Measurements from ENCODE around the gene VSNL1.

The VSNL1 gene

DNA sequence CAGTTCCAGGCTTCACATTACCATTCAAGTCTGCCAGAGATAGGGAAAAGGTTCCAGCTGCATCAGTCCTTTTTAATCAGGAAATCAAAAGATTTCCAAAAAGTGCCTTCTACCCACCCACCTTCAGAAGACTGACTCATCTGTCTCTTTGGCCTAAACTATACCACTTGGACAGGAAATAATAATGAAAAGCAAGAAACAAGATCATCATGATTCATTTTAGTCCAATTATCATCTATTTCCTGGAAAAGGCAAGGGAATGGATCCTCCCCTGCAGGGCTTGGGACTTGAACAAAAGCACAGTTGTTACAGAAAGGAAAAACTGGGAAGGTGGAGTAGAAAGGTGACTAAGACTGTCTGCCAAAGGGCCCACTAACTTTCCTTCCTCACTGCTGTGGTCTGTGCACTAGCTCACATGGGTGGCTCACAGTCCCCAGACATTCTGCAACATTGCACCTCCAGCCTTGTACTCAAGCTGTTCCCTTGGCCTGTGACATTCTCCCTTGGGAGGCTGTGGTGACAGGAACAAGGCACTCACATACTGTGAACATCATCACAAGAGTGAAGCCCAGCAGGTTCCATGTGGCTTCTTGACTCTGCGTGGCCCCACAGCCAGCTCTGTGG lies 75.3 kb downstream of the VSNL1 start:
- DNase-seq = no peak

GRCh38 chr2:17616405-17616804 lies 75.9 kb downstream of the VSNL1 start:
- no peak for DNase-seq

DNA sequence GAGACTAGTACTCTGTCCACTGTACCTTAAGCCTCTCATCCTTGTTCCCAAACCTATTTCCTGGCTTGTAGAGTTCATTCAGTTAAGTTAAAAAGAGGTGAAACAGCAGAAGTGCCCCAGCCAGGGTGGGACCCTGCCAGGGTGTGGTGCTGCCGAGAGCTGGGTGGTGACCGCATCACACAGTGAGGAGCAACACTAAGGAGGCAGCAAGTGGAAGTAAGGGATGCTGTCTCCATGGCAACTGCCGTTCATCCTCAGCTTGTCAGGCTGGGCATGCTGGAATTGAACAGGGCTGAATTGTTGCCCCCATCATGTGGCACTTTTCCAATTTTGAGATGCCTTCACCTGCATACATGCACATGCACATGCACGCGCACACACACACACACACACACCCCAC lies 77.0 kb downstream of the VSNL1 start:
- DNase-seq = no peak

DNA sequence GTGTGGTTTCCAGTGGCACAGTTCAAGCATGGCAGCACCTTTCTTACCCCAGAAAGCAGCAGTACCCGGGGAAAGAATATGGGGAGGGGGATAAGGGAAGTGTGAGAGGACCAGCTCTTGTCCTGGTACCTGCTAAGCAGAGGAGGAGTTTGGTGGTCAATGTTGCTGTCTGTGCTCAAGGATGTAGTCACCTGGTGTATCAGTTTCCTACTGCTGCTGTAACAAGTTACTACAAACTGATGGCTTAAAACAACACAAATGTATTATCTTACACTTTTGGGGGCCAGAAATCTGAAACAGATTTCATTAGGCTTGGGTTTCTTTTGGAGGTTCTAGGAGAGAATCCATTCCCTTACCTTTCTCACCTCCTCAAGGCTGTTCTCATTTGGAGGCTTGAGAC lies 77.5 kb downstream of the VSNL1 start:
- DNase-seq = no peak

DNA sequence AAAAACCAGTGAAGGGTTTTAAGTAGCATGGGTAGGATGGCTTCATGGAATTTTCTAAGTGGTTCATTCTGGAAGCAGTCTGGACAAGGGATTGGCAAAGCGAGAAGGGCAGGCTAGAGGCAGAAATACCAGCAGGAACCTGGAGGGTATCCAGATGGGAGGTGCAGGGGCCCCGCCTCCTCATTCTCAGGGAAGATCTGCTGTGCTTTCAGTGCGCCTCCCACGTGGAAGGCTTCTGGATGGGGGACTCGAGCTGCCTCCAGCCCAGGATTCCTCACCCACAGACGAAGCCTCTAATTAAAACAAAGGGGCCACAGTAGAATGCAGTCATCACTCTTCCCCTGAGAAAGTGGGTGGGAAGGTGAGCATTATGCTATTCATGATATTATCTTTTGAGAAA lies 79.8 kb downstream of the VSNL1 start:
- DNase-seq = no peak

DNA sequence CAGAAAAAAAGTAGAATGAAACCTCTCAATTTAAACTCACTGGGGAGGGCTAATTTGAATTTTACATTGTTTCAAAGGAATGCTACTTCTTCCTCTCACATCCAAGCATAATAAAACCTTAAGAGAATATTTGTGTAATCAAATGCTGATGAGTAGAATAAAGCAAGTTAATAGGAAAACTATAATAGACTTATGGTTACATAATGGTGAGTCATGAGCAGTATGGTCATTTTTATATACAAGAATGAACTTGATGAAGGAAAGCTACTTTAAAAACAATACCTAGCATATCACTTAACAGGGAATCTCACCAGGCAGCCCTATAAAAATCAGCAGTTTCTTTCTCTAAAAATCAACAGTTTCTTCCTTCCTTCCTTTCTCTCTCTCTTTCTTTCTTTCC lies 80.3 kb downstream of the VSNL1 start:
- DNase-seq = no peak

DNA sequence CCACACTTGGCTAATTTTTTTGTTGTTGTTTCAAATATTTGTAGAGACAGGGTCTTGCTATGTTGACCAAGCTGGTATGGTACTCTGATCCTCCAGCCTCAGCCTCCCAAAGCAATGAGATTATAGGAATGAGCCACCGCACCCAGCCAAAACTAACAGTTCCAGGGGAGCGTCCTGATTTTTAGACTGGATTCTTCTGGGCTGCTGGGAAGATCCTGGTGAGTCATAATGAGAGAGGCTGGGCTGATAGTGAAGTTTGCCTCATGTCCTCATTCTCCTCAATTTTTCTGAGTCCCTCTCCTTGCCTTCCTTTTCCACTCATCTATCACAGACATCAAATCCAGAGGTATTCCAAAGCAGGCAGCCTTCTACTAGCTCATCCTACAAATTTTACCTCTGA lies 81.3 kb downstream of the VSNL1 start:
- DNase-seq = no peak

GRCh38 chr2:17625446-17625845 lies 85.0 kb downstream of the VSNL1 start:
- no peak for DNase-seq

GRCh38 chr2:17626986-17627385 lies 86.5 kb downstream of the VSNL1 start:
- DNase-seq = no peak

- no peak for DNase-seq
Observed at GRCh38 chr2:17627434-17627833, 86.9 kb downstream of the VSNL1 start.

DNA sequence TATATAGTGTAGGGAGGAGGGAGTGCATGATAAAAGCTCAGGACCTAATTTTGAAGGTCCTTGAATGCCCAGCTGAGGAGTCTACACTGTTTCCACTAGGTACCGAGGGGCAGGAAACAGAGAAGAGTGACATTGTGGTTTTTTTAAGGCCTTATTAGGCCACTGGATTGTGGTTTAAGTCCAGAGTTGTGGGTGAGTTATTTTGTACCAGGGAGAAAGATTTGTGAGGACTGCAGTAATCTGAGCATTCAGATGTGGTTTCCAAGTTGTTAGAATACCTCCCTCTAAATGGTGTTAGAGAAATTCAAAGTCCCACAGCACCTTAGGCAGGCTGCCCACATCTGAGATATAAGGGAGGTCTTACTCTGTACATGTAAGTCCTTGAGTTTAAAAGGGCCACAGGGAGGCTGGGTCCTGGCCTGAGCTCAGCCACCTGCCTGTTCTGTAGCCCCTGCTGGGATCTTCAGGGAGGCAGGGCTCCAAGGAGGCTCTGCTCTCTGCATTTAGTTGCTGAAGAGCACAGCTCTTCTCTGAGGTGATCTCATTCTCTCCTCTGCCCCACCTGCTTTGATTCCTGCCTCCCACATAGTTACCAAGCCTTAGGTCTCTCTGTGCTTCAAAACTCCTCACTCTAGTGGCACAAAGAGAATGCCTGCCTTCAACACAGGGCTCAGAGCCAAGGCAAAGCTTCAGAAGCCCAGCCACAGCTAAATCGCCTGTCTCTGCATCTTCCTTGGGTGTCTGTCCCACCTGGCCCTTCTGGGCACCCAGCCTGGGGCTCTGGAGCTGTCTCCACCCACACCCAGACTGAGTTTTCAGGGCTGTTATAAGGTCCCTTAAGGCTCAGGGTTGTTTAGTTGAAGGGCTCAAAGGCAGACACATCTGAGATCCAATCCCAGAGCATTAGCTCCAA lies 88.1 kb downstream of the VSNL1 start:
- DNase-seq = no peak

DNA sequence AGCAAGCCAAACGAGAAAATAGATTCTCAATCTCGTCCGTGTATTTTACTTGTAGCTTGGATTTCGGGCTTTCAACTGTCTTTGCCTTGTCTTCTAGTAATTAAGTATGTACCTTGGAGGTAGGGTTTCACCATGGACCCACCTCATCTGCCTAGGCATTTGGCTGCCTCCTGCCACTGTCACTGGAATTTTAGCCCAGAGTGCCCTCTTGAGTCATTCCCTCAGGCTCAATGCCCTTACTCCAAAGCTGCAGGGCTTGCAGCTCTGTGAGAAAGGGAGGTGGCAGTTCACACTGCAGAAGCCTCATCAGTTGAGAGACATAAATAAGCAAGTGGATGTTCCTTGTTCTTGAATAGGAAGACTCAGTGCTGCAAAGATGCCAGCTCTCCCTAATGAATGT lies 89.6 kb downstream of the VSNL1 start:
- no peak for DNase-seq

DNA sequence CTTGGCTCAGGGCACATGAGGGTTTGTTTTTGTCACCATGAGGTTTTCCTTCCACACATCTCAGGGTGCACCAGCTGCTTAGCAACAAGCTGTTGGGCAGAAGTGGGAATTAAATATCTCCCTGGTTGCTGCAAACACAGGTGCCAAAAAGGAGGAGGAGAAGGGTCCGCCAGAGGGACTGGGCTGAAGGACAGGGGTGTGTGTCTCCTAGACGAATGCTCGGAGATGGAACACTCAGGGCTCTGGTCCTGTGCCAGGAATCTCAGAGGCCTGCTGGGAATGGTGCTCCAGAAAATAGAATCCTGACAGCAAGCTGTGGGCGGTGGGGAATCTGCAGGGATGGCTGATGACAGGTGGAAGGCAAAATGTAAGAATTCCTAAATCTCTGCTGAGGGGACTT lies 94.5 kb downstream of the VSNL1 start:
- no peak for DNase-seq

GRCh38 chr2:17636257-17636656 lies 95.8 kb downstream of the VSNL1 start:
- DNase-seq = no peak

DNA sequence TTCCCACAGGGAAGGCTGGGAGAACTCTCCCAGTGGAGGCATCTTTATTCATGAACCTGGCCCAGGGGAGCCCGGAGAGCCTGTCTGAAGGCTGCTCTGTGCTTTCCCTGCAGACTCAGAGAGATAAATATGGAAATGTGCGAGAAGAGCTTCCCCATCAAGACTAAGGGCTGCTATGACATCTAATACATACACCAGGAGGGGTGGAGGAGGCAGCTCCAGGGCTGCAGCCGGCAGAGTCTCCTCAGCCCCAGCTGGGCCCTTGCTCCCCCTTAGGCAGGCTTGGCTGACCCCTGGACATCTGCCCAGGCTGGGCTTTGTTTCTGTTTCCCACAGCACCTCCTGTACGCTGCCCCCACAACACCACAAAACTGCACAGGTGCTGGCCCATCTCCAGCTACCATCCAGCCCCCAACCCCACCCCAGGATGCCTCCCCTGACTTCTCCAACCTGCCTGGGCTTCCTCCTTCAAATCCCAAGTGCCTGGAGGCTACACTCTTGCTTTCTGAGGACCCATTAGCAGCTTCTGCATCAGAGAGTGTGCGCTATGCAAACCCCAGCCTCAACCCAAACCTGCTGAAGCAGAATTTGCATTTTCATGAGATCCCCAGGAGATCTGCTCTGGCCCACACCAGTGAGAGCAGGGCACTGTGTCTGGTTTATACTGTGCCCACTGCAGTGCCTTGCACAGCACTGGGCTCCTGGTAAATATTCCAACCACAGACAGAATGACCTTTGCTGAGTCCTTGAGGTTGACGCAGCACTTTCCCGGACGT lies 96.8 kb downstream of the VSNL1 start:
- no peak for DNase-seq

DNA sequence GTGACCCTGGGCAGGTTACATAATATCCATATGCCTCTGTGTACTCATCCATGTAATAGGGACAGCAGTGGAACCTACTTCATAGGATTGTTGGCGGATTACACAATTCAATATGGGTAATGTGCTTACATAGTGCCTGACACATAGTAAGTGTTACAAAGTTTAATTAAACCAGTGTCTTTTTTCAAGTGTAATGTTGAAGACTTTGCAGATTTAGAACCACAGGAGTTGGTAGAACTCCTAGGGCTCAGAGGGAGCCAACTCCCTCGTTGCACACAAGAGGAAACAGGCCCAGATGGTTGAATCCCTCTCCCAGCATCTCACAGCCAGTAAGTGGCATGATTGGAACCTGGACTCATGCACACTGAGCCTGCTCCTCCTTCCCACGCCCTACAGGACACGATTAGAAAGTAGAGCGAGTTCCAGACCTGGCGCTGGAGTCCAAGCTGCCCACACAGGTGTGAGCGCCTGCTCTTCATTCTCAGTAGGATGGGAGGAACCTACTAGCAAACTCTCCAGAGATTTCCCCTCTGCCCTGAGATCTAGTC lies 97.8 kb downstream of the VSNL1 start:
- DNase-seq = no peak

- DNase-seq = no peak
Observed at GRCh38 chr2:17640406-17640805, 99.9 kb downstream of the VSNL1 start.

DNA sequence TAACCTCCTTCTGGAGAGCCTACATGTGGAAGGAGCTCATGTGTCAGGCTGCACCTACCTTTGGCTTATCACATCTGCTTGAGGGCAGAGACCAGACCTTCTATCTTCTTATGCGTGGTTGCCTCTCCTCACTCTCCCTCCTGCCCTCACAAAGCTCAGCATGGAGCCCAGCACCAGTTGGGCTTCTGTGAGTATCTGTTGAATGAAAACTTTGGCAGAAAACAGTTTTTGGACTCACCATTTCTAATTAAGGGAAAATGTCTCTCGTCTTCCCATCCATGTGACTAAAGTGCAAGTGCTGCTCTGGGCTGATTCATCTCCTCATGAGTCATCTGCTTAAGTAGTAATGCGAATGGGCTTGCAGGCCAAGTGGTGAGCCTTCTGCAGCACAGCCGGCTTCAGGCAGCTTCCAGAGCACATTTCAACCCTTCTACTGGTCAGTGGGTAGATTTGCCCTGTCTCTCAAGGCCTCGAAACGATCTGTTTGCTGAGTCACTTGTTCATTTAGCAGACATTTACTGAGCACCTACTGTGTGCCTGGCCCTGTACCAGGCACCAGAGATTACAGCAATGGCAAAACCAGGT lies 102.6 kb downstream of the VSNL1 start:
- no peak for DNase-seq

GRCh38 chr2:17644997-17645720 lies 104.7 kb downstream of the VSNL1 start:
- no peak for DNase-seq

- DNase-seq = no peak
Observed at GRCh38 chr2:17646081-17646554, 105.6 kb downstream of the VSNL1 start.

GRCh38 chr2:17646838-17647701 lies 106.6 kb downstream of the VSNL1 start:
- no peak for DNase-seq

All from activated naive CD4-positive, alpha-beta T cell (primary cell).